Endothelial cell of umbilical vein (primary cell): ENCODE data around the gene ASCL5. TPM values are rescaled to one million over a fixed set of nuclear protein-coding genes. Genes with fewer than 3 reads are reported as not detected.

Source experiments
- BruUV-seq: library from RNA; stranded (reverse); fragments of 400-500 nt; replicated peaks from 2 replicates; lab custom pipeline; 2021; lab: Mats Ljungman, UMichigan
- CTCF ChIA-PET: fragments of 300-600, 350-600 bp; sonication (Branson Sonifier 250); formaldehyde crosslinking; loops from one replicate; lab custom pipeline; 2021; ENCODE audit warnings: antibody characterized with exemption, inconsistent platforms; lab: Charles Lee
- POLR2A ChIA-PET: fragments of 300-600, 350-600 bp; sonication (Branson Sonifier 250); formaldehyde crosslinking; loops from one replicate; lab custom pipeline; 2021; ENCODE audit warnings: antibody characterized with exemption, inconsistent platforms; lab: Charles Lee
- DNase-seq: peaks from one replicate; pipeline ENCODE4 v3.0.0-alpha.2; 2011; ENCODE audit warnings: low read depth, low spot score
- FAIRE-seq: peaks from 2 replicates; lab custom pipeline; 2011; peaks lifted over from hg19 to GRCh38; lab: Jason Lieb, UNC
- H2AFZ ChIP-seq: 2 replicates; pipeline ENCODE4 v1.6.0; 2012; ENCODE audit warnings: low read depth, low read length, control low read depth, inconsistent platforms
- H3K27ac ChIP-seq: 2 replicates; pipeline ENCODE4 v1.5.1; 2011; ENCODE audit warnings: low read depth, mild to moderate bottlenecking, control low read depth, low read length, moderate library complexity; ENCODE audit not compliant: insufficient read depth
- H3K27me3 ChIP-seq, 2 experiments: 2 replicates each; pipeline versions ENCODE4 v1.6.0 to v1.6.1; 2011; ENCODE audit warnings: low read length in 2 of 2, mixed read lengths in 1 of 2; ENCODE audit not compliant: control insufficient read depth in 2 of 2, insufficient read depth in 2 of 2
- H3K36me3 ChIP-seq, 2 experiments: 2 replicates in 1 of 2; 3 replicates in 1 of 2; pipeline ENCODE4 v1.5.1; 2011; ENCODE audit warnings: low read length in 2 of 2, mild to moderate bottlenecking in 1 of 2, moderate library complexity in 1 of 2; ENCODE audit not compliant: control insufficient read depth in 2 of 2, insufficient read depth in 2 of 2; ENCODE audit errors: extremely low read depth in 1 of 2
- H3K4me1 ChIP-seq: 3 replicates; pipeline ENCODE4 v1.5.1; 2011; ENCODE audit warnings: mild to moderate bottlenecking, low read length; ENCODE audit not compliant: control insufficient read depth, insufficient read depth; ENCODE audit errors: extremely low read depth
- H3K4me2 ChIP-seq: 2 replicates; pipeline ENCODE4 v1.6.1; 2011; ENCODE audit warnings: low read length, control low read depth, mixed read lengths; ENCODE audit not compliant: insufficient read depth
- H3K4me3 ChIP-seq, 3 experiments: fragments of 200-600 bp in 1 of 3; sonication (generic), shearing (Covaris generic) in 1 of 3; replicated peaks in 1 of 3; 2 replicates each; pipeline ENCODE4 v1.5.1; 2011 to 2016; ENCODE audit warnings: control low read depth in 3 of 3, low read length in 3 of 3, mild to moderate bottlenecking in 2 of 3, inconsistent platforms in 1 of 3, low read depth in 1 of 3, moderate library complexity in 1 of 3; ENCODE audit not compliant: insufficient read depth in 1 of 3
- H3K79me2 ChIP-seq: 2 replicates; pipeline ENCODE4 v1.6.0; 2012; ENCODE audit warnings: low read length, inconsistent platforms; ENCODE audit not compliant: control insufficient read depth, insufficient read depth
- H3K9ac ChIP-seq: replicated peaks from 2 replicates; pipeline ENCODE3; 2011; ENCODE audit warnings: low read length, control low read depth; ENCODE audit not compliant: insufficient read depth; ENCODE audit errors: extremely low read depth
- H3K9me1 ChIP-seq: replicated peaks from 3 replicates; pipeline ENCODE4 v1.6.0; 2011; ENCODE audit warnings: mild to moderate bottlenecking, low read length; ENCODE audit not compliant: control insufficient read depth, insufficient read depth; ENCODE audit errors: extremely low read depth
- H3K9me3 ChIP-seq: replicated peaks from 2 replicates; pipeline ENCODE4 v1.5.1; 2012; ENCODE audit warnings: low read length, inconsistent platforms; ENCODE audit not compliant: control insufficient read depth, insufficient read depth
- H4K20me1 ChIP-seq: replicated peaks from 2 replicates; pipeline ENCODE3; 2011; ENCODE audit warnings: mild to moderate bottlenecking, low read length; ENCODE audit not compliant: control insufficient read depth, insufficient read depth; ENCODE audit errors: extremely low read depth
- CTCF ChIP-seq, 2 donors: IDR thresholded peaks; 1 replicate in 1 of 2; 2 replicates in 1 of 2; pipeline ENCODE4 v1.5.1; 2011; ENCODE audit warnings: low read length in 2 of 2, mild to moderate bottlenecking in 2 of 2, moderate library complexity in 2 of 2, control low read depth in 1 of 2, inconsistent platforms in 1 of 2, low read depth in 1 of 2; ENCODE audit not compliant: insufficient read depth in 1 of 2; ENCODE audit errors: extremely low read depth in 1 of 2
- EZH2 ChIP-seq: IDR thresholded peaks from 2 replicates; pipeline ENCODE4 v1.6.1; 2012; ENCODE audit warnings: borderline replicate concordance, low read depth, mild to moderate bottlenecking, moderate library complexity, low read length, inconsistent platforms; ENCODE audit not compliant: severe bottlenecking
- FOS ChIP-seq: IDR thresholded peaks from 2 replicates; pipeline ENCODE4 v1.6.1; 2011; ENCODE audit warnings: mild to moderate bottlenecking, low read length, moderate library complexity, borderline replicate concordance; ENCODE audit not compliant: insufficient read depth
- JUN ChIP-seq: IDR thresholded peaks from 2 replicates; pipeline ENCODE4 v1.6.1; 2011; ENCODE audit warnings: borderline replicate concordance, low read depth; ENCODE audit not compliant: insufficient read length, insufficient read depth
- MAX ChIP-seq: IDR thresholded peaks from 2 replicates; pipeline ENCODE4 v1.6.1; 2011; ENCODE audit not compliant: insufficient read depth, insufficient read length
- MYC ChIP-seq: IDR thresholded peaks from one replicate; pipeline ENCODE4 v1.6.1; 2011; ENCODE audit warnings: mild to moderate bottlenecking, low read depth, low read length
- POLR2A ChIP-seq: IDR thresholded peaks from 2 replicates; pipeline ENCODE4 v1.6.1; 2012; ENCODE audit warnings: low read depth, mild to moderate bottlenecking, control low read depth, low read length
- dilution Hi-C: fragments of 300-500 bp; cut with MboI; formaldehyde crosslinking; loops from one replicate; pipeline ENCODE4 v1.15.0; 2019; ENCODE audit warnings: low sequenced_read_pairs; ENCODE audit not compliant: extremely low pct_ligation_motif_present
- intact Hi-C: fragments of 100-400 bp; cut with micrococcal nuclease; formaldehyde crosslinking; loops from one replicate; pipeline ENCODE4 v1.10.0; 2022
- polyA plus RNA-seq, 4 experiments: library from polyadenylated mRNA; depleted of rRNA in 3 of 4; stranded (reverse) in 3 of 4; unstranded in 1 of 4; fragments of >200 nt; gene quantifications; 2 replicates each; pipeline versions ENCODE4 v1.2.1 to v1.2.3, GENCODE V29; 2011 to 2012; ENCODE audit warnings: missing spikeins in 1 of 4
- total RNA-seq: library from RNA; stranded (reverse); gene quantifications from 2 replicates; pipeline ENCODE4 v1.2.3, GENCODE V29; 2021

ASCL5 gene
- total and polyA plus RNA-seq, 2 donors (not counting 3 experiments of a cell fraction or from before 2014, with no cell fraction given): not detected

- TF ChIP-seq CTCF (IDR thresholded peaks at IDR 0.05; ENCODE audit: extremely low read depth in 1 of 2, insufficient read depth in 1 of 2, low read depth in 1 of 2, low read length in 2 of 2) (no peak), FOS (no peak), JUN (no peak), POLR2A (no peak), MYC (no peak), EZH2 (no peak), MAX (no peak)
- Histone ChIP-seq H3K79me2 (no peaks in the 10 kb centered on the region), H3K4me3 (no peak overlapping the region), H2AFZ (no peak overlapping the region), H3K9ac (no peak overlapping the region), H3K27ac (no peak overlapping the region), H3K9me1 (no peaks in the 10 kb centered on the region), H3K4me2 (no peak overlapping the region), H4K20me1 (no peaks in the 10 kb centered on the region), H3K36me3 (peaks cover 6 to 48% of the 10 kb centered on the region in 2 experiments), H3K9me3 (no peaks in the 10 kb centered on the region), H3K27me3 (no peaks in the 10 kb centered on the region), H3K4me1 (no peaks in the 10 kb centered on the region)
- CTCF ChIA-PET: interaction anchor here (0.8 to 1.5 kb wide), 2 partner anchors 8 to 26 kb away, joined by 4 read pairs; partner anchors contain the start of gene TMEM9
- dilution Hi-C loops (no loop called here), intact Hi-C loops (no loop called here)
- POLR2A ChIA-PET: no interaction called here
- DNase-seq: no peak
- FAIRE-seq: no peak
- no TSS peak for BruUV-seq
Observed at GRCh38 chr1:201145816-201146215, 18.8 kb upstream of the ASCL5 start.
